Measurements from ENCODE around the gene CTSA. TPM values are rescaled to one million over a fixed set of nuclear protein-coding genes. Genes with fewer than 3 reads are reported as not detected.
A peak's percentile ranks its signal among the peaks of the same experiment; 100 is the strongest.

CTSA gene
- total RNA-seq, 4 donors from 2014 or later, result 42.7 to 103 (median 51.3) TPM

DNA sequence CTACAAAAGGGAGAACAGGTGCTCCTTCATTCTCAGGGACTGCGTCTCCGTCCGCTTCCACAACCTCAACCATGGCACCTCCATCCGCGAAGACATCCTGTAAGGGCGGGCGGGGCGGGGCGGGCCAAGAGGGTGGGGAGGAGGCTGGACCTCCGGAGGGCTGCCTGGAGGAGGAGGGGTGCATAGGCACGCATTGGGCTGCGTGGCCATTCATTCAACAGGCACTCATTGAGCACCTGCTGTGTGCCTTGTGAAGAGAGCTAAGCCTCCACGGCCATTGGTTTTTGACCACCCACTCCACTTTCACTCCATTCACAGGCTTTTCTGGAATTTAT is 33.3 kb upstream of the CTSA start:
- Histone ChIP-seq H3K4me3 (replicated peaks in 1 of 3) (peak overlapping the region in 2 of 3 donors; percentile 33 to 45), H3K36me3 (no peaks in the 10 kb centered on the region), H3K9me3 (no peaks in the 10 kb centered on the region), H3K4me1 (peaks cover 18 to 29% of the 10 kb centered on the region in 2 donors), H3K27ac (peak overlapping the region in 2 of 3 donors; percentile 74 to 80), H3K27me3 (no peaks in the 10 kb centered on the region)
- TF ChIP-seq, protein P1, sequence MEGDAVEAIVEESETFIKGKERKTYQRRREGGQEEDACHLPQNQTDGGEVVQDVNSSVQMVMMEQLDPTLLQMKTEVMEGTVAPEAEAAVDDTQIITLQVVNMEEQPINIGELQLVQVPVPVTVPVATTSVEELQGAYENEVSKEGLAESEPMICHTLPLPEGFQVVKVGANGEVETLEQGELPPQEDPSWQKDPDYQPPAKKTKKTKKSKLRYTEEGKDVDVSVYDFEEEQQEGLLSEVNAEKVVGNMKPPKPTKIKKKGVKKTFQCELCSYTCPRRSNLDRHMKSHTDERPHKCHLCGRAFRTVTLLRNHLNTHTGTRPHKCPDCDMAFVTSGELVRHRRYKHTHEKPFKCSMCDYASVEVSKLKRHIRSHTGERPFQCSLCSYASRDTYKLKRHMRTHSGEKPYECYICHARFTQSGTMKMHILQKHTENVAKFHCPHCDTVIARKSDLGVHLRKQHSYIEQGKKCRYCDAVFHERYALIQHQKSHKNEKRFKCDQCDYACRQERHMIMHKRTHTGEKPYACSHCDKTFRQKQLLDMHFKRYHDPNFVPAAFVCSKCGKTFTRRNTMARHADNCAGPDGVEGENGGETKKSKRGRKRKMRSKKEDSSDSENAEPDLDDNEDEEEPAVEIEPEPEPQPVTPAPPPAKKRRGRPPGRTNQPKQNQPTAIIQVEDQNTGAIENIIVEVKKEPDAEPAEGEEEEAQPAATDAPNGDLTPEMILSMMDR (IDR thresholded peaks at IDR 0.05), result no peak
- TF ChIP-seq POLR2A (IDR thresholded peaks at IDR 0.05), result no peak
- intact Hi-C loops (cut with DNase I), result no loop called here
- no peak for DNase-seq
- WGBS, 2 donors, result 17 to 30% methylated on average over 1 to 13 of the region's 13 CpGs

DNA sequence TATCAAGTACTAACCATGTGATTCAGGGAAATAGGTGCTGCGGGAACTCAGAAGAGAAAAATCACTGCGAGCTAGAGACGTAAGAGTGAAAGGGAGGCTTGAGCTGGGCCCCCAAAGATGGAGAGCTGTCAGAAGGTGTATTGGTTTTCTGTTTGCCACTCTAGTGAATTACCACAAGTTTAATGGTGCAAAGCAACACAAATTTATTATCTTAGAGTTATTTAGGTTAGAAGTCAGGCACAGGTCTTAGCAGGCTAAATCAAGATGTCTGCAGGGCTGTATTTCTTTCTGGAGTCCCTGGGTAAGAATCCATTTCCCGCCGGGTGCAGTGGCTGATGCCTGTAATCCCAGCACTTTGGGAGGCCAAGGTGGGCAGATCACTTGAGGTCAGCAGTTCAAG is 31.2 kb upstream of the CTSA start:
- no peaks in the 10 kb centered on the region for H3K36me3 ChIP-seq
- no peak overlapping the region for H3K4me3 ChIP-seq (replicated peaks in 1 of 3)
- DNase-seq, result no peak
- H3K4me1 ChIP-seq, result peaks cover 18 to 26% of the 10 kb centered on the region in 2 donors
- H3K27me3 ChIP-seq, result no peaks in the 10 kb centered on the region
- intact Hi-C loops (cut with DNase I), result no loop called here
- 94 to 97% methylated on average over 5 of the region's 5 CpGs for WGBS, 2 donors
- no peak overlapping the region for H3K27ac ChIP-seq
- no peaks in the 10 kb centered on the region for H3K9me3 ChIP-seq
- TF ChIP-seq, protein P1 (IDR thresholded peaks at IDR 0.05), result no peak
- no peak for TF ChIP-seq POLR2A (IDR thresholded peaks at IDR 0.05)

DNA sequence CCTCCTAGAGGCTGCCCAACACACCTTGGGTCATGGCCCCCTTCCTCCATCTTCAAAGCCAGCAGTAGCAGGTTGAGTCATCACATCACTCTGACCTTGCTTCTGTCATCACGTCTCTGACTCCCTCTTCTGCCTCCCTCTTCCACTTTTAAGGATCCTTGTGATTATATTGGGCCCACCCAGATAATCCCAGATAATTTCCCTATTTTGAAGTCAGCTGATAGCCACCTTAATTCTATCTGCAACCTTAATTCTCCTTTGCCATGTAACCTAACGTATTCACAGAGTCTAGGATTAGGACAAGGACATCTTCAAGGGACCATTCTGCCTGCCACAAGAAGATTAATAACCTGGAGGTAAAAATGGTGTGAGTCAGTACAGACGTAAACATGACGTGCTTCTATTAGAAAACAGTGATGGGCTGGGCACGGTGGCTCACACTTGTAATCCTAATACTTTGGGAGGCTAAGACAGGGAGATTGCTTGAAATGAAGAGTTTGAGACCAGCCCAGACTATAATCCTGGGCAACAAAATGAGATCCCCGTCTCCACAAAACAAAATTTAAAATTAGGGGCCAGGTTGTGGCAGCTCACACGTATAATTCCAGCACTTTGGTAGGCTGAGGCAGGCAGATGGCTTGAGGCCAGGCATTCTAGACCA is 30.4 kb upstream of the CTSA start:
- Histone ChIP-seq H3K9me3 (no peaks in the 10 kb centered on the region), H3K4me1 (peaks cover 16 to 18% of the 10 kb centered on the region in 2 donors), H3K36me3 (no peaks in the 10 kb centered on the region), H3K27me3 (no peaks in the 10 kb centered on the region), H3K27ac (no peak overlapping the region), H3K4me3 (replicated peaks in 1 of 3) (no peak overlapping the region)
- intact Hi-C loops (cut with DNase I), result no loop called here
- TF ChIP-seq POLR2A (IDR thresholded peaks at IDR 0.05), result no peak
- TF ChIP-seq, protein P1 (IDR thresholded peaks at IDR 0.05), result no peak
- 74 to 81% methylated on average over 7 of the region's 7 CpGs for WGBS, 2 donors
- peak in 1 of 2 donors; percentile 29 for DNase-seq

DNA sequence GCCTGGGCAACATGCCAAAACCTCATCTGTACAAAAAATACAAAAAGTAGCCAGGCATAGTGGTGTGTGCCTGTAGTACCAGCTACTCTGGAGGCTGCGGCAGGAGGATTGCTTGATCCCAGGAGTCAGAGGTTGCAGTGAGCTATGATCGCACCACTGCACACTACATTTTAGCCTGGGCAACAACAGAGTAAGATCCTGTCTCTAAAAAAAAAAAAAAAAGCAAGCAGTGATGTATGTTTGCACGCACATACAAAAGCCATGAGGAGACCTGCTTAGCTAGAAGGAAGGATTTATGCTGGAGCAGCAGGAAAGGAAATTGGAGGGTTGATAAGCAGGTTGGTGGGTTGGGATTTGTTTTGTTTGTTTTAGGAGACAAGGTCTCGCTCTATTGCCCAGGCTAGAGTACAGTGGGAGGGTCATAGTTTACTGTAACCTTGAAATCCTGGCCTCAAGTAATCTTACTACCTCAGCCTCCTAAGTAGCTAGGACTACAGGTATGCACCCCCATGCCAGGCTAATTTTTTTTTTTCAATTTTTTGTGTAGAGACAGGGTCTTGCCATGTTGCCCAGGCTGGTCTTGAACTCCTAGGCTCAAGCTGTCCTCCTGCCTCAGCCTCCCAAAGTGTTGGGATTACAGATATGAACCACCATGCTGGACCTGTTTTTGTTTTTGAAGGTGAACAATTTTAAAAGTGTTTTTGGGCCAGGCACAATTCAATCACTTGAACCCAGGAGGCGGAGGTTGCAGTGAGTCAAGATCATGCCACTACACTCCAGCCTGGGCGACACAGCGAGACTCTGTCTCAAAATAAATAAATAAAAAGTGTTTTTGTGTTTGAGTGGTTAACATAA is 29.7 kb upstream of the CTSA start:
- Histone ChIP-seq H3K27me3 (no peaks in the 10 kb centered on the region), H3K36me3 (no peaks in the 10 kb centered on the region), H3K4me1 (peaks cover 8 to 10% of the 10 kb centered on the region in 2 donors), H3K27ac (no peak overlapping the region), H3K4me3 (replicated peaks in 1 of 3) (no peak overlapping the region), H3K9me3 (no peaks in the 10 kb centered on the region)
- intact Hi-C loops (cut with DNase I), result no loop called here
- 86 to 88% methylated on average over 7 of the region's 7 CpGs for WGBS, 2 donors
- DNase-seq, result peak in 1 of 2 donors; percentile 37
- no peak for TF ChIP-seq POLR2A (IDR thresholded peaks at IDR 0.05)
- TF ChIP-seq, protein P1 (IDR thresholded peaks at IDR 0.05), result no peak

All from thyroid gland (tissue), 4 donors.